ENCODE data around the gene CFAP251.

CFAP251 gene

DNA sequence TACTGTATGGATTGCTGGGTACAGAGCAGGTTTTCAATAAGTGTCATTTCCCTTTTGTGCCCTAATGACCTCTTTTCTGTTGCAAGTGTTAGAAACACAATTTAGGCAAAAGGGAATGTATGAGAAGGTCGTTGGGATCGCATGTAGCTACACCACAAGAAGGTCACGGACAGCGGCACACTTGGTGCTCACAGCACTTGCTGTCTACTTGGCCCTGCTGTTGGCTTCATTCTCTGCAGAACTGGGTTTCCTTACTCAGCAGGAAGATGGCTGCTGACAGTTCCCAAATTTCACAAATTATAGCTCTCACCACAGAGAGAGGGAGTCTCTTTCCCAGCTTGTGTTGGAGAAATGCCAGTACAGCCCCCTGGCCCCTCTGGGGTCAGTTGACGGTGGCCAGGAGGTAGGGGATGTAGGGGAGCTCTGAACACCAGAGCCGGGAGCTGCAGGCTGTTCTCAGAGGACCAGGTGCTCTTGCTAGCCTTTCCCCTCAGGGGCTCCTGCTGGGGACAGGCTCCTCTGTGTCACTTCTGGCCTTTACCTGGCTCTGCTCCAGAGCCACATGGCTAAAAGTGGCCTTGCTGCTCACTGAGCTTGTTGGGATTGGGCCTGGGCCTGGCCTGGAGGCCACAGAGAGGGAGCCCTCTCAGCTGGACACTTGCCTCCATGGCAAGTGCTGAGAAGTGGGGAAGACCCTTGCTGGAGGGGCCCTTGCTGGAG lies 52.3 kb downstream of the CFAP251 start:
- TF ChIP-seq, protein P1, sequence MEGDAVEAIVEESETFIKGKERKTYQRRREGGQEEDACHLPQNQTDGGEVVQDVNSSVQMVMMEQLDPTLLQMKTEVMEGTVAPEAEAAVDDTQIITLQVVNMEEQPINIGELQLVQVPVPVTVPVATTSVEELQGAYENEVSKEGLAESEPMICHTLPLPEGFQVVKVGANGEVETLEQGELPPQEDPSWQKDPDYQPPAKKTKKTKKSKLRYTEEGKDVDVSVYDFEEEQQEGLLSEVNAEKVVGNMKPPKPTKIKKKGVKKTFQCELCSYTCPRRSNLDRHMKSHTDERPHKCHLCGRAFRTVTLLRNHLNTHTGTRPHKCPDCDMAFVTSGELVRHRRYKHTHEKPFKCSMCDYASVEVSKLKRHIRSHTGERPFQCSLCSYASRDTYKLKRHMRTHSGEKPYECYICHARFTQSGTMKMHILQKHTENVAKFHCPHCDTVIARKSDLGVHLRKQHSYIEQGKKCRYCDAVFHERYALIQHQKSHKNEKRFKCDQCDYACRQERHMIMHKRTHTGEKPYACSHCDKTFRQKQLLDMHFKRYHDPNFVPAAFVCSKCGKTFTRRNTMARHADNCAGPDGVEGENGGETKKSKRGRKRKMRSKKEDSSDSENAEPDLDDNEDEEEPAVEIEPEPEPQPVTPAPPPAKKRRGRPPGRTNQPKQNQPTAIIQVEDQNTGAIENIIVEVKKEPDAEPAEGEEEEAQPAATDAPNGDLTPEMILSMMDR (IDR thresholded peaks at IDR 0.05; ENCODE audit: low read depth, low read length) = no peak

DNA sequence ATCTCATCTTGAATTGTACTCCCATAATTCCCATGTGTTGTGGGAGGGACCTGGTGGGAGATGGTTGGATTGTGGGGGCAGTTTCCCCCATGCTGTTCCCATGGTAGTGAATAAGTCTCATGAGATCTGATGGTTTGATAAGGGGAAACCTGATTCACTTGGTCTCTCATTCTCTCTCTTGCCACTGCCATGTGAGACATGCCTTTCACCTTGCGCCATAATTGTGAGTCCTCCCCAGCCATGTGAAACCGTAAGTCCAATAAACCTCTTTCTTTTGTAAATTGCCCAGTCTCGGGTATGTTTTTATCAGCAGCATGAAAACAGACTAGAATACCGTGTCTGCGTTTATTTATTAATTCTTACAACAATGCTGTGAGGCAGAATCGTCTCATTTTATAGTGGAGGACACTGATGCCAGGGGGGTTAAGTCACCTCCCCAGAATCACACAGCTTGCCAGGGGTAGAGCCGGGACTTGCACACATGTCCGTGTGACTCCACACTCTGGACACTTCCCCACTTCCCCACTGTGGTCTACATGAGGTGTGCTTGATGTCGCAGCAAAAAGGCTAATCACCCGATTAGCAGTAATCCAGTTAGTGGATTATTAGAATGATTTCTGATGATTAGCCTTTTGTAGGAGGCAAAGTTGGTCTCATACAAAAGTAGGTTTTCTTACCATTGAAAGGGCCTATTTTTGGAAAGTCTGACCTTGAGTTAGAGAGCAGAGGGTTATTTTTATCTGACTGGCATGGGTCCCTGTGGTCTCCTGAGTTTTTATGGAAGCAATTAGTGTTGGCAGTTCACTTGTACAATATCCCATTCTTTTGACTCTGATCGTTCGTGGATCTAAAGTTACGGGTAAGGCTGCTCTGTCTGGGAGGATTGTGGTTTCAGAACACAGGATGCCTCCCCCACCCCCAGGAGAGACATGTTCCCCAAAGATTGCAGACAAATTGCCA lies 55.9 kb downstream of the CFAP251 start:
- no peak for DNase-seq (ENCODE audit: extremely low read depth, low read depth)
- TF ChIP-seq, protein P1 (IDR thresholded peaks at IDR 0.05; ENCODE audit: low read depth, low read length) = no peak

More for the DNA sequence above, 52.3 kb downstream of the CFAP251 start:
- no peak for DNase-seq (ENCODE audit: extremely low read depth, low read depth)

DNA sequence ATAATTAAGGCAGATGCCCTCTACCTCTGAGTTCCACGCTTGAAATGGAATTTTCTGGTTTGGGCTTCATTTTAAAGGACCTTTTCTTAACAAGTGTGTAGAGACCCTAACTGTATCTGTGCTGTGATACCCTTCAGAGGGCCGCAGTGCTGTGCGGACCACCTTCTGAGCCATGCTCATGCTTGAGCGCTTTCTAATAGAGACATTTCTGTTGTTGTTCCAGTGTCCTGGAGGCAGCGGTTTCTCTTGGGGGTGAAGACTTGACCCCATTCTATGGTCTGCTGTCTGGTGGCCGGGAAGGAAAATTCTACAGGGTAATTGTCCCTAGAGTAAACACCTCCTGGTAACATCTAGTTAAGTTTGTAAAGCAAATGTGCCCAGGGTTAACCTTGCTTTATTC lies 56.6 kb downstream of the CFAP251 start:
- DNase-seq (ENCODE audit: extremely low read depth, low read depth) = no peak
- TF ChIP-seq, protein P1 (IDR thresholded peaks at IDR 0.05; ENCODE audit: low read depth, low read length) = no peak

DNA sequence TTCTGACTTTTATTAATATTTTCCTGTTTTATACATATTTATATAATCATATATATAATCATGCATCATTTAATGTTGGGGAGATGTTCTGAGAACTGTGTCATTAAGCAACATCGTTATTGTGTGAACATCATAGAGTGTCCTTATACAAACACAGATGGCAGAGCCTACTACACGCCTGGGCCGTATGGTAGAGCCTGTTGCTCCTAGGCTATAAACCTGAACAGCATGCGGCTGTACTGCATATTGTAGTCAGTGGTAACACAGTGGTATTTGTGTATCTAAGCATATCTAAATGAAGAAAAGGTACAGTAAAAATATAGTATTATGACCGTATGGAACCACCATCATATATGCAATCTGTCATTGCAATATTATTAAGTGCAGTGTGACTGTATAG lies 58.6 kb downstream of the CFAP251 start:
- no peak for DNase-seq (ENCODE audit: extremely low read depth, low read depth)
- TF ChIP-seq, protein P1 (IDR thresholded peaks at IDR 0.05; ENCODE audit: low read depth, low read length) = no peak

DNA sequence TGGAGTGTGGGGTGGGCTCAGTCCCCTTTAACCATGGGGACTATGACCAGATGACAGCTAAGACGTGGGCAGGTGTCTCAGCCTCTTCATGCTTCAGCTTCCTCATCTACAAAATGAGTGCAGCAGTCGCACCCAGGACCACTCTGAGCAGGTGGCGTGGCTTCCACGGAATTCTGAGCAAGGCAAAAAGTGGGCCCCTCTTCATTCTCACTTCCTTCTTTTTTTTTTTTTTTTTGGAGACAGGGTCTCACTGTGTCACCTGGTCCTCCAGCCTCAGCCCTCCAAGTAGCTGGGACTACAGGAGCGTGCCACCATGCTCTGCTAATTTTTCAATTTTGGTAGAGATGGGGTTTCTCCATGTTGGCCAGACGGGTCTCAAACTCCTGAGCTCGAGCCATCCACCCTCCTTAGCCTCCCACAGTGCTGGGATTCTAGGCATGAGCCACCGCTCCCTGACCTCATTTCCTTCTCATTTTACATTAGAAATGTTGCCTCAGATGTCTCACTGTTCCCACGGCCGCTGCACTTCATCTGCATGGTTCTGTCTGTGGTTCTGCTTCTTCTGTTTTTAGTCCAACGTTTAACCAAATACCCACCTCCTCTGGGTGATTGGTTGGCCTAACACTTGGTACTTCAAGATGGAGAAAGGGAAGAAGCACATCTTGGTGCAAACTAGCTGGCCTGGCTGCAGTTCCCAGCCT lies 61.9 kb downstream of the CFAP251 start:
- TF ChIP-seq, protein P1 (IDR thresholded peaks at IDR 0.05; ENCODE audit: low read depth, low read length) = no peak
- DNase-seq (ENCODE audit: extremely low read depth, low read depth) = no peak

DNA sequence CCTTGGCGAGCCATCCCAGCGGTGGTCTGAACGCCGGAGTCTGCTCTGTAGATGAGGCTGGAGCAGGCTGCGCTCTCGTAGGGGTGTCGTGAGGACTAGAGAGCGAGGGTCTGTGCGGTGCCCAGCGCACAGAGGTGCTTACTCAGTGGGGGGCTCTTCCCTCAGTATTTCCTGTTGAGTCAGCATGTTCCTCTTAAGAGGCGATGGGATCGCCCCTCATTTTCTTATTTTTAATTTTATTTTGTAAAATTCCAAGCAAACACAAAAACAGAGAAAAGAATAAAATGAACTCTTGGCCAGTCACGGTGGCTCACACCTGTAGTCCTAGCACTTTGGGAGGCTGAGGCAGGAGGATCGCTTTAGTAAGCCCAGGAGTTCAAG lies 62.5 kb downstream of the CFAP251 start:
- TF ChIP-seq, protein P1 (IDR thresholded peaks at IDR 0.05; ENCODE audit: low read depth, low read length) = no peak
- no peak for DNase-seq (ENCODE audit: extremely low read depth, low read depth)

All from AG09319 (cell line).